HG03432 (cell line): ENCODE measurements around the gene FOLR2.

Source experiments
- ATAC-seq: cut with Tn5 transposase; IDR thresholded peaks from one replicate; pipeline ENCODE4 v1.9.1; 2021; ENCODE audit warnings: mild to moderate bottlenecking, moderate library complexity; ENCODE audit not compliant: unreplicated experiment

FOLR2 gene

DNA sequence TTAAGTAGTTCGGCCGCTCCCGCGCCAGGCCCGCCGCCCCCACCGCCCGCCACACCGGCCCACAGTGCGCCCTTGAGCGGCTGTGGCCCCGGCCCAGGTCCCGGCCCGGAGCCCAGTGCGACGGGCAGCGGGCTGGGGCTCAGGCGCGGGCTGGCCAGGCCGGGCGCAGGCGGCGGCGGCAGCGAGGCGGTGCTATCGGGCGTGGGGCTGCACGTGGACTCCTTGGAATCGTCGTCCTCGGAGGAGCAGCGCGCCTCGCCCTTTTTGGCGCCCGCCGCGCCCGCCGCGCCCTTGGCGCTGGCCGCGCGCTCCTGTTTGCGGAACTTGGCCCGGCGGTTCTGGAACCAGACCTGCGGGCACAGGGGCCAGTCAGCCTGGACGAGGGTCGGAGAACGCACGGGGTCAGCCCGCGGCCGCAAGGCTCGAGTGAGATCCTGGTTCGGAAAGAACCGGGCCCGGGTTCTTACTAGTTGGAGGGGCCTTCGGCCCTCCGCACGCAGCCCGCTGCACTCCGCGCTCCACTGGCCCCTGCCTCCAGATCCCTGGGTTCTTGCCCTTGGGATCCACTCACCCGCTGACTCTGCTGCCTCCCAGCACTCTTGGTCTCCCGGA lies 23.4 kb downstream of the FOLR2 start:
- ATAC-seq, result no peak

GRCh38 chr11:72240461-72241290 lies 24.1 kb downstream of the FOLR2 start:
- no peak for ATAC-seq

GRCh38 chr11:72241291-72241781 lies 24.7 kb downstream of the FOLR2 start:
- ATAC-seq, result no peak

DNA sequence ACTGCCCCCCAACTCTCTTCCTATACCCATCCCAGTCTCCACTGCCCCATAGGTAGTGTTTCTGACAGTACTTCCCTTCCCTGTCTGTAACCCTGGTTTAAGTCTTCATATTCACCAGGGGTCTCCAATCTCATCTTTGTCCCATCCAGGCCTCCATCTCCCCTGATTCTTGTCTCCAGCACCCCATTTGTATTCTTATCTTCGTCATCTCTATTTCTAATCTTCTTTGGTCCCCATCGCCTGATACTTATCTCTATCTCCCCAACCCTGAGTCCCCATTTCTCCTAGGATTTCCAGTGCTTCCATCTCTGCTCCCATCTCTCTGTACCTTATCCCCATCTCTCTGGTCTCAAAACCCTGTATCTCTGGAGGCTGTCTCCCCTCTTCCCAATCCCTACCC lies 25.5 kb downstream of the FOLR2 start:
- ATAC-seq, result no peak

- ATAC-seq, result no peak
These were observed 26.8 kb downstream of the FOLR2 start for GRCh38 chr11:72243173-72244059.

GRCh38 chr11:72244060-72244360 lies 27.4 kb downstream of the FOLR2 start, which contains the start of gene PHOX2A:
Gene PHOX2A (minus strand): TSS chr11:72244176. CDS start chr11:72244004, 172 bp downstream.
- no peak for ATAC-seq

DNA sequence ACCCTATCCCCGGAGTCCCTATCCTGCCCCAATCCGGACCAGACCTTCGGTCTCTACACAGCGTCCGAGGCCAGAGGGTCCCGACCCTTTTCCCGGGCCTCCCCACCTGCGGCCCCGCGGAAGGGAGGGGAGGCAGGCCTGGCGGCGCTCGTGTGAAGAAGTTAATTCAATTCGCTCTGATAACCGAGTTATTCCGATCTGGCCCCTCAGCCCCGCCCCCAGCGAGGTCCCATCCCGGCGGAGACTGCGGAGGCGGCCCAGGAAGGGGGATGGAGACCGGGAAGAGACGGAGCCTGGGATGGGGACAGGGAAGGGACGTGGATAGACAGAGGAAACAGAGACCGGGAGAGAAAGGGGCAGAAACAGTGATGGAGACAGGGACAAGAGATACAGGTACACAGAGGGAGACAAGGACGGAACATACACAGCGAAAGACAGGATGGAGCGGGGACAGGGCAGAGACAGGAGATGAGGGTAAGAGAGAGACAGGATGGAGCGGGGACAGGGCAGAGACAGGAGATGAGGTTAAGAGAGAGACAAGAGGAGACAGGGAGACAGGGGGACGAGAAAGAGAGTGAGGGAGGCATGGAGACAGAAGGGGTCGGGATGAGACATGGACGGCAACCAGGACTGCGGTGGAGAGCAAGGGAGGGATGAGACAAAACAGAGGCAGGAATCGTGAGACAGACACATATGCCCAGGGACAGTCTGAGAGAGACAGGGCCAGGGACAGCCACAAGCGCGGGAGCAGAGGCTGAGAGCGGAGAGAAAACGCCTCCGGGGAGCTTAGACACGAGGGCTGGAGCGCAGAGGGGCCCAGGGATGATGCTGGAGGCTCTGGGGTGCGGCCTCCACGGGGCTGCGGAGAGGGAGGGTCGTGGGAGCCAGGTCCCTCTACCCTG lies 28.0 kb downstream of the FOLR2 start:
- ATAC-seq, result no peak

GRCh38 chr11:72245263-72245816 lies 28.7 kb downstream of the FOLR2 start:
- no peak for ATAC-seq

- ATAC-seq, result no peak
These were observed 31.0 kb downstream of the FOLR2 start for GRCh38 chr11:72247584-72247983.

GRCh38 chr11:72249961-72250360 lies 33.4 kb downstream of the FOLR2 start:
- no peak for ATAC-seq

DNA sequence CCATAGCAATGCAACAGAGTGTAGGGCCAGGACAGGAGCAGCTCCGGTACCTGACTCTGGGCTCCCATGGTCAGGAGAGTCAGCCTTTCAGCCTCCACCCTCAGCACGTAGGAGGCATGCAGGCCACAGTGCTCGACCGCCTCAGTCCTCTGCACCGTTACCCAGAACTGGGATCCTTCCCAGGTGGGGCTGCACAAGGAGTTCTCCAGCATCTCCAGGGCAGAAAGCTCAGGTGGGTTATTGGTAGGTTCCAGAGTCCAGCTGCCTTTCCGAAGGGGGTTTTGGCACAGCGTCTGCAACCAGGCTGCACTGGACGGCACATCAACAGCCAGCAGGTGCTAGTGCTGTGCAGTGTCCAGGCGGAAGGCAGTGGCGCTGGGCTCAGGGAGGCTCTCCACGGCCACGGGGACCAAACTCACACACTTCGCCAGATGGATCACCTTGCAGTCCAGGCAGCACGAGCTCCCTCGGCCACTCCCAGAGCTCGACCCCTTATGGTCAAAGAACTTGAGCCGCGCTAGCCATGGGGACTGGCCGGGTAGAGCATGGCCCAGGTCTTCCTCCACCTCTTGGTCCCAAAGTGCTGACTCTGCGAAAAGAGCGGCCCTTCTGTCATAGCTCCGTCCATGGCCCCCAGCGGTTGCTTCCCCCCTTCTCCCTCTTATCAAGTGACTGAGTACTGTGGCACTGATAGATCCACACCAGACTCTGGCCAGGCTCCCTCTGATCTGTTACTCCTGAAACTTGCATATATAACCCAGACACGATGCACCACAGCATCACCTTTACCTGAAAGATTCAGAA lies 34.3 kb downstream of the FOLR2 start:
- no peak for ATAC-seq

GRCh38 chr11:72251614-72252013 lies 35.0 kb downstream of the FOLR2 start:
- no peak for ATAC-seq

DNA sequence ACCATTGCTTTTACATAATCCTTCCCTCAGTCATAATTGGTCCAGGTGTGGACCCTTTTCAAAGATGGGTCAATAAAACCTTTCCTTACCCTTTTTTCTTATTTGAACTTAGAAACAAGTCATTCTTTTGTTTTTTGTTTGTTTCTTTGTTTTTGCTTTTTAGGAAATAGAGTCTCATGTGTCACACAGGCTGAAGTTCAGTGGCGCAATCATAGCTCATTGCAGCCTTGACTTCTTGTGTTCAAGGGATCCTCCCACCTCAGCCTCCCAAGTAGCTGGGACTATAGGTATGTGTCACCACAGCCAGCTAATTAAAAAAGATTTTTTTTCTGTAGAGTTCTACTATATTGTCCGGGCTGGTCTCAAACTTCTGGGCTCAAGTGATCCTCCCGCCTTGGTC lies 36.8 kb downstream of the FOLR2 start:
- no peak for ATAC-seq

DNA sequence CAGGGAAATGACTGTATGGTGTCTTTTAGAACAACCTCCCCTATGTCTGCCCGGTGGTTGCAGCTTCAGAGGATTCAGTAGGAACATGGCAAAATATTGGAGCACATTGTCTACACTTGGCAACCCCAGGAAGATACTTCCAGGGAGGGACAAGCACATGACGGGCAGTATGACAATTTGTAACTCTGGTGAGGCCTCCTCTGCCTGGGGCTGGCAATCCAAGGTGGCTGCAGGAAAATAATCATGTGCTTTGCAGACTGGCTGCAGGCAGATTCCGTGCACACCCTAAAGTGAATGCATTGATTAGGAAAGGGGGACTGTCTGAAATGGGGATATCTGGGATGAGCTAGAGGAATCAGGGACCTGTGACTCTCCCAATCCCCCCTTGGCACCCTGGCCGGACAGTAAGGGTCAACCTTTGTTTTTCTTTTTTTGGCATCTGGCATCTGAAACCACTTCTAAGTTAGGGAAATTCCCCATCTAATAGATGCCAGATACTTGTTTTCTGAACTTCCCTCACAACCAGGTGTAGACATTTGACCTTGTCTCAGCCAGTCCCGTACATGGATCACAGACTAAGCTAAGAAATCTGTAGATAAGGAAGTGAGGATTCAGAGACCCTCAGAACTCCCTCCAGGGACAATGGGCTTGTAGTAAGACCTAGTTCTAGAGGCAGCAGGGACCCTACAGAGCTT lies 37.9 kb downstream of the FOLR2 start:
- ATAC-seq, result no peak

- no peak for ATAC-seq
These were observed 41.0 kb downstream of the FOLR2 start for GRCh38 chr11:72257570-72257969.

- no peak for ATAC-seq
These were observed 42.9 kb downstream of the FOLR2 start for GRCh38 chr11:72259490-72259889.

- ATAC-seq, result no peak
These were observed 44.0 kb downstream of the FOLR2 start for GRCh38 chr11:72260574-72260973.

DNA sequence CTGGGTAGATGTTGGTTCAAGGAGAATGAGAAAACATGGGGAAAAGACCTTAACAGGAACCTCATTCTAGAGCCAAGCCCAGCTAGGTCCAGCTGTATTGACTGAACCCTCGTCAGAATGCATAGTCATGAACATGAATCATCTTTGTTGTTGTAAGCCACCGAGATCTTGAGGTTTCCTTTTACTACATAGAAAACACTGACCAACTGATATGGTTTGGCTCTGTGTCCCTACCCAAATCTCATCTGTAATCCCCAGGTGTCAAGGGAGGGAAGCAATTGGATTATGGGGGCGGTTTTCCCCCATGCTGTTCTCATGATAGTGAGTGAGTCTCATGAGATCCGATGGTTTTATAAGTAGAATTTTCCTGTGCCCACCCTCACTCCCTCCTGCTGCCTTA lies 46.8 kb downstream of the FOLR2 start:
- no peak for ATAC-seq

DNA sequence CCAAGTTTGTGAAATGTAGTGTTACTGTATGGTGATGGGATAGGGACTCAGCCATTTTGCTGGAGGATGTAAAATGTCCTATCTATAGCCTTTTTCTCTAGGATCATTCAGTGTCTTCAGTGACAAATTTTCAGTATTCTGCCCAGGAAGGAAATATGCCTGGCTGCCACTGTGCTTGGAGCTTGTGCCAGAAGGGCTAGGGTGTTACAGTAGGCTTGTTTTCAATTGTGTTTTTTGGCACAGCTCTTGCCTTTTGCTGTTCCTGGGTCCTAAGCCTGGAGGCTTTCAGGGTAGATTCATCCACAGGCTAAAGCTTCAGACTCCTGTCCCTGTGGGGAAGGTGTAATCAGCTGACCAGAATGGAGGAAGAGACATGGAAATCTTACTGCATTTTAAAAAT lies 49.4 kb downstream of the FOLR2 start:
- no peak for ATAC-seq
